Esophagus squamous epithelium (tissue), 5 donors: ENCODE data around the gene STK10. TPM values are rescaled to one million over a fixed set of nuclear protein-coding genes. Genes with fewer than 3 reads are reported as not detected.

Experiments used
- DNase-seq: peaks from one replicate; lab custom pipeline; 2025; lab: John Stamatoyannopoulos, UW
- H3K27ac ChIP-seq, 4 donors: fragments of 200-600 bp; sonication (generic); one replicate each; pipeline ENCODE4 v1.5.1; 2016 to 2019; ENCODE audit warnings: mild to moderate bottlenecking in 1 of 4
- H3K27me3 ChIP-seq, 4 donors: fragments of 200-600 bp; sonication (generic); 1 replicate in 3 of 4; 2 replicates in 1 of 4; pipeline versions ENCODE4 v1.5.1 to v1.6.0; 2017 to 2021; ENCODE audit warnings: antibody characterized with exemption in 1 of 4
- H3K36me3 ChIP-seq, 3 donors: fragments of 200-600 bp; sonication (generic); one replicate each; pipeline ENCODE4 v1.5.1; 2016 to 2019
- H3K4me1 ChIP-seq, 3 donors: fragments of 200-600 bp; sonication (generic); one replicate each; pipeline ENCODE4 v1.5.1; 2017 to 2019
- H3K4me3 ChIP-seq, 4 donors: fragments of 200-600 bp; sonication (generic); 1 replicate in 3 of 4; 2 replicates in 1 of 4; pipeline ENCODE4 v1.5.1; 2016 to 2019; ENCODE audit warnings: mild to moderate bottlenecking in 2 of 4, moderate library complexity in 1 of 4
- H3K9me3 ChIP-seq, 3 donors: fragments of 200-600 bp; sonication (generic); one replicate each; pipeline ENCODE4 v1.5.1; 2016 to 2019
- POLR2A ChIP-seq, 4 donors: fragments of 450-650 bp; IDR thresholded peaks; one replicate each; pipeline ENCODE4 v1.6.1; 2017; ENCODE audit warnings: antibody characterized with exemption in 4 of 4, mild to moderate bottlenecking in 4 of 4, moderate library complexity in 3 of 4
- WGBS, 2 donors: methylation state at CpG; one replicate each; pipeline ENCODE4 v1.1.5; 2018; 5-methylcytosine and 5-hydroxymethylcytosine counted together
- intact Hi-C: fragments of 100-400 bp; cut with DNase I; formaldehyde crosslinking; loops from one replicate; pipeline ENCODE4 v1.15.0; 2022
- total RNA-seq, 4 donors: library from RNA; depleted of rRNA; stranded (reverse); fragments of >200 nt; gene quantifications; one replicate each; pipeline ENCODE4 v1.1.0, GENCODE V29; 2016
- TF ChIP-seq, protein P1 (sequence below), 6 experiments: fragments of 450-650 bp in 4 of 6; fragments of 200-600 bp in 2 of 6; sonication (generic) in 2 of 6; IDR thresholded peaks; one replicate each; pipeline ENCODE4 v1.5.1; 2016 to 2019; ENCODE audit warnings: antibody characterized with exemption in 6 of 6, mild to moderate bottlenecking in 4 of 6, moderate library complexity in 4 of 6
- donor health status: DM: yes; HTN: yes; CAD: no.

Gene STK10
- total RNA-seq, 4 donors from 2014 or later = 5.4 to 15.6 (median 8.9) TPM

DNA sequence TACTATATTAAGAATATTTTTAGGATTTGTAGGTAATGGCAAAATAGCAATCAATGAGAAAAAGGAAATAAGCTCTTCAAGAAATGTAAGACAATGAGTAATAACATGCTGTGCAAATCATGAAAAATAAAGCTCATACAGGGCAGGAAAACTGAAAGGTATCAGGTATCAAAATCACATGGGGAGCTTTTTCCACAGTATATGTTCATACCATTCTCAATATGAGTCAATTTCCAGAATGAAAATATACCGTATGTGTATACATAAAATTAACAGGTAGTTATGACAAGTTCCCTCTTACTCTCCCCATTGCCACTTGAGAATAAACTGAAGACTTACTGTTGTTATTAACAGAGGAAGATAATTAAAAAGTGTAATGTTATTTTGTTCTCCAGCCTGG is 41.9 kb upstream of the STK10 start:
- Histone ChIP-seq H3K36me3 (peaks cover 0 to 55% (median 0%) of the 10 kb centered on the region in 3 donors), H3K27me3 (no peaks in the 10 kb centered on the region), H3K27ac (no peak overlapping the region), H3K9me3 (no peaks in the 10 kb centered on the region), H3K4me1 (no peaks in the 10 kb centered on the region), H3K4me3 (no peak overlapping the region)
- intact Hi-C loops = no loop called here
- DNase-seq = no peak
- TF ChIP-seq, protein P1, sequence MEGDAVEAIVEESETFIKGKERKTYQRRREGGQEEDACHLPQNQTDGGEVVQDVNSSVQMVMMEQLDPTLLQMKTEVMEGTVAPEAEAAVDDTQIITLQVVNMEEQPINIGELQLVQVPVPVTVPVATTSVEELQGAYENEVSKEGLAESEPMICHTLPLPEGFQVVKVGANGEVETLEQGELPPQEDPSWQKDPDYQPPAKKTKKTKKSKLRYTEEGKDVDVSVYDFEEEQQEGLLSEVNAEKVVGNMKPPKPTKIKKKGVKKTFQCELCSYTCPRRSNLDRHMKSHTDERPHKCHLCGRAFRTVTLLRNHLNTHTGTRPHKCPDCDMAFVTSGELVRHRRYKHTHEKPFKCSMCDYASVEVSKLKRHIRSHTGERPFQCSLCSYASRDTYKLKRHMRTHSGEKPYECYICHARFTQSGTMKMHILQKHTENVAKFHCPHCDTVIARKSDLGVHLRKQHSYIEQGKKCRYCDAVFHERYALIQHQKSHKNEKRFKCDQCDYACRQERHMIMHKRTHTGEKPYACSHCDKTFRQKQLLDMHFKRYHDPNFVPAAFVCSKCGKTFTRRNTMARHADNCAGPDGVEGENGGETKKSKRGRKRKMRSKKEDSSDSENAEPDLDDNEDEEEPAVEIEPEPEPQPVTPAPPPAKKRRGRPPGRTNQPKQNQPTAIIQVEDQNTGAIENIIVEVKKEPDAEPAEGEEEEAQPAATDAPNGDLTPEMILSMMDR (IDR thresholded peaks at IDR 0.05) = no peak
- TF ChIP-seq POLR2A (IDR thresholded peaks at IDR 0.05) = no peak
- 70 to 87% methylated on average over 1 of the region's 1 CpG for WGBS, 2 donors

DNA sequence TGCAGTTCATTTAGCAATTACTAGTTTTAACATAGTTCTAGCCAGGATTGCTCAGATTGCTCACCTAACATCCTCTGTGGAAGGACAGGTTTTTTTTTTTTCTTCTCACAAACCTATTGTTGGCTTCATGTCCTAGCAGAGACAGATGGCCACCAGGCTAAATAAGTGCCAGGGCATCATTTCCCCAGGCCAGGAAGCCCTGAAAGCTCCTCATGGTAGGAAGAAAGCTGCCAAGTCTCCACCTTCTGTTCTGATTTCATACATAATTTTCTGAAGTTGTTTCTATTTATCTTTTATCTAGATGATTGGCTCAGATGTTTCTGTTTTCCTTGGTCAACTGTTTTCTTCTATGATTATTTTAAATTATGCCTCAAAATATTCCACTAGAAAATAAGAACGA is 37.0 kb upstream of the STK10 start:
- Histone ChIP-seq H3K9me3 (no peaks in the 10 kb centered on the region), H3K27me3 (no peaks in the 10 kb centered on the region), H3K4me1 (no peaks in the 10 kb centered on the region), H3K36me3 (peaks cover 0 to 35% (median 0%) of the 10 kb centered on the region in 3 donors), H3K4me3 (no peak overlapping the region), H3K27ac (no peak overlapping the region)
- WGBS, 2 donors = 75 to 86% methylated on average over 1 of the region's 1 CpG
- TF ChIP-seq POLR2A (IDR thresholded peaks at IDR 0.05) = no peak
- TF ChIP-seq, protein P1 (IDR thresholded peaks at IDR 0.05) = no peak
- intact Hi-C loops = no loop called here
- no peak for DNase-seq

DNA sequence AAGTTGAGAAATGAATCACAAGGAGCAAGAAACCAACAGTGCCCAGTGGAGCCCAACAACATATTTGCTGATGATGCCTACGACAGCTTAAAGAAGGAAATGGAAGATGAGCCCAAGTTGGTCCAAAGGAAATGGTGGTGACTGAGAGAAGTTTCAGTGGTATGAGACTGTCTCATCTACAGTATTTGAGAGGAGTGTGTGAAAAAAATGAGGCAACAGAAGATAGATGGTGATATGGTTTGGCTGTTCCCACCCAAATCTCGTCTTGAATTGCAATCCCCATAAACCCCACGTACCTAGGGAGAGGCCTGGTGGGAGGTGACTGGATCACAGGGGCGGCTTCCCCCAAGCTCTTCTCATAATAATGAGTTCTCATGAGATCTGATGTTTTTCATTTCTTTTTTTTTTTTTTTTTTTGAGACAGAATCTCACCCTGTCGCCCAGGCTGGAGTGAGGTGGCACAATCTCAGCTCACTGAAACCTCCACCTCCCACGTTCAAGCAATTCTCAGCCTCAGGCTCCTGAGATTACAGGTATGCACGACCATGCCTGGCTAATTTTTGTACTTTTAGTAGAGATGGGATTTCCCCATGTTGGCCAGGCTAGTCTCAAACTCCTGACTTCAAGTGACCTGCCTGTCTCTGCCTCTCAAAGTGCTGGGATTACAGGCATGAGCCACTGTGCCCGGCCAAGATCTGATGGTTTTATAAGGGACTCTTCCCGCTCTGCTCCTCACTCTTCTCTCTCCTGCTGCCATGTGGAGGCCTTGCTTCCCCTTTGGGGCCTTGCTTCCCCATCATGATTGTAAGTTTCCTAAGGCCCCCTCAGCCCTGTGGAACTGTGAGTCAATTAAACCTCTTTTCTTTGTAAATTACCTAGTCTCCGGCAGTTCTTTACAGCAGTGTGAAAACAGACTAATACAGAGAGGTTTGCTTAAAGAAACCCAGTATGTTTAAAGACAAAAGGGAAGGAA is 36.2 kb upstream of the STK10 start:
- Histone ChIP-seq H3K27me3 (no peaks in the 10 kb centered on the region), H3K4me1 (no peaks in the 10 kb centered on the region), H3K36me3 (peaks cover 0 to 35% (median 0%) of the 10 kb centered on the region in 3 donors), H3K9me3 (no peaks in the 10 kb centered on the region), H3K4me3 (no peak overlapping the region), H3K27ac (no peak overlapping the region)
- intact Hi-C loops = no loop called here
- WGBS, 2 donors = 80 to 82% methylated on average over 9 to 10 of the region's 10 CpGs
- TF ChIP-seq, protein P1 (IDR thresholded peaks at IDR 0.05) = no peak
- DNase-seq = no peak

DNA sequence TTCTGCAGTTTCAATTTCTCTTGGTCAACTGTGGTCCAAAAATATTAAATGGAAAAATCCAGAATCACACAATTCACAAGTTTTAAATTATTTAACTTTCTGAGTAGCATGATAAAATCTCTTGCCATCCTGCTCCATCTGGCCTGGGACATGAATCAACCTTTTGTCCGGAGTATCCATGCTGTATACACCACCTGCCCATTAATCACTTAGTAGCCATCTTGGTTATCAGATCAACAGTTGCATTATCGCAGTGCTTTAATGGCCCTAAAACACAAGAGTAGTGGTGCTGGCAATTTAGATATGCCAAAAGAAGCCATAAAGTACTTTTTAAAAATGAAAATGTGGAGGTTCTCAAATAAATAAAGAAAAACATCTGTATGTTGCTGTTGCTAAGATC is 31.3 kb upstream of the STK10 start:
- Histone ChIP-seq H3K4me1 (no peaks in the 10 kb centered on the region), H3K27me3 (no peaks in the 10 kb centered on the region), H3K36me3 (peaks cover 0 to 44% (median 0%) of the 10 kb centered on the region in 3 donors), H3K27ac (no peak overlapping the region), H3K4me3 (no peak overlapping the region), H3K9me3 (no peaks in the 10 kb centered on the region)
- intact Hi-C loops = no loop called here
- TF ChIP-seq, protein P1 (IDR thresholded peaks at IDR 0.05) = no peak
- TF ChIP-seq POLR2A (IDR thresholded peaks at IDR 0.05) = no peak
- no peak for DNase-seq
- 86 to 96% methylated on average over 2 of the region's 2 CpGs for WGBS, 2 donors

DNA sequence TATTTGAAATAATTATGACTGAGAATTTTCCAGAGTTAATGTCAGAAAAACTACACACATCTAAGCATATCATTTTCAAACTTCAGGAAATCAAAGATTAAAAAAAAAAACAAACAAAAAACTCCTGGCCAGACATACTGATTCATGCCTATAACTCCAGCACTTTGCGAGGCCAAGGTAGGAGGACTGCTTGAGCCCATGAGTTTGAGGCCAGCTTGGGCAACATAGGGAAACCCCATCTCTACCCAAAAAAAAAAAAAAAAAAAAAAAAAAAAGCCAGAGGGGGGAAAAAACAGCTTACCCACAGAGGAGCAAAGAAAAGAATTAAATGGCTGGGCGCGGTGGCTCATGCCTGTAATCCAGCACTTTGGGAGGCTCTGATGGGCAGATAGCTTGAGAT is 28.3 kb upstream of the STK10 start:
- Histone ChIP-seq H3K27ac (no peak overlapping the region), H3K4me1 (no peaks in the 10 kb centered on the region), H3K36me3 (peaks cover 0 to 63% (median 0%) of the 10 kb centered on the region in 3 donors), H3K4me3 (no peak overlapping the region), H3K27me3 (no peaks in the 10 kb centered on the region), H3K9me3 (no peaks in the 10 kb centered on the region)
- WGBS, 2 donors = 96% methylated on average over 3 of the region's 3 CpGs
- intact Hi-C loops = no loop called here
- DNase-seq = no peak
- TF ChIP-seq POLR2A (IDR thresholded peaks at IDR 0.05) = no peak
- TF ChIP-seq, protein P1 (IDR thresholded peaks at IDR 0.05) = no peak
